ENCODE data around the gene C10orf67. TPM values are rescaled to one million over a fixed set of nuclear protein-coding genes. Genes with fewer than 3 reads are reported as not detected.
"Not testable (repeated sequence)": the region's sequence is repeated elsewhere in the genome, so short reads cannot be mapped to it uniquely, and the experiment has no call there.

The C10orf67 gene
- total RNA-seq, 1 experiment from 2014 or later = 0.21 TPM

- Mint-ChIP-seq H3K9me3 (ENCODE audit: unreplicated experiment) (no peaks in the 10 kb centered on the region), H3K27me3 (ENCODE audit: insufficient read depth, unreplicated experiment) (peaks cover 71% of the 10 kb centered on the region), H3K4me1 (ENCODE audit: insufficient read depth, unreplicated experiment) (no peaks in the 10 kb centered on the region), H3K27ac (ENCODE audit: low read depth, unreplicated experiment) (no peak overlapping the region), H3K4me3 (ENCODE audit: unreplicated experiment) (no peak overlapping the region), H3K36me3 (ENCODE audit: insufficient read depth, unreplicated experiment) (no peaks in the 10 kb centered on the region)
- intact Hi-C loops (cut with micrococcal nuclease) = no loop called here
- no TSS peak for BruUV-seq (replicated peaks)
- DNase-seq (ENCODE audit: unreplicated experiment) = no peak
- TF ChIP-seq CTCF (IDR thresholded peaks at IDR 0.05; ENCODE audit: unreplicated experiment) = no peak
- ChIA-PET POLR2A (no interaction called here), CTCF (interaction anchor here (1.3 kb wide), 1 partner anchor 31 kb away, joined by 6 read pairs; no protein-coding TSS in a partner anchor)
Measured at GRCh38 chr10:23262928-23263327, 81.7 kb downstream of the C10orf67 start.

GRCh38 chr10:23258516-23258915 is 86.1 kb downstream of the C10orf67 start:
- intact Hi-C loops (cut with micrococcal nuclease) = no loop called here
- ChIA-PET CTCF (interaction anchor here (0.6 kb wide), 1 partner anchor 270 kb away, joined by 3 read pairs; no protein-coding TSS in a partner anchor), POLR2A (no interaction called here)
- Mint-ChIP-seq H3K36me3 (ENCODE audit: insufficient read depth, unreplicated experiment) (no peaks in the 10 kb centered on the region), H3K9me3 (ENCODE audit: unreplicated experiment) (no peaks in the 10 kb centered on the region), H3K4me3 (ENCODE audit: unreplicated experiment) (no peak overlapping the region), H3K27ac (ENCODE audit: low read depth, unreplicated experiment) (no peak overlapping the region), H3K27me3 (ENCODE audit: insufficient read depth, unreplicated experiment) (peaks cover 65% of the 10 kb centered on the region), H3K4me1 (ENCODE audit: insufficient read depth, unreplicated experiment) (no peaks in the 10 kb centered on the region)
- no peak for DNase-seq (ENCODE audit: unreplicated experiment)
- TF ChIP-seq CTCF (IDR thresholded peaks at IDR 0.05; ENCODE audit: unreplicated experiment) = no peak
- no TSS peak for BruUV-seq (replicated peaks)

GRCh38 chr10:23253780-23254179 is 90.8 kb downstream of the C10orf67 start:
- CTCF ChIA-PET = interaction anchor here (0.6 kb wide), 1 partner anchor 16 kb away, joined by 3 read pairs; no protein-coding TSS in a partner anchor
- Mint-ChIP-seq H3K27me3 (ENCODE audit: insufficient read depth, unreplicated experiment) (peaks cover 66% of the 10 kb centered on the region), H3K4me1 (ENCODE audit: insufficient read depth, unreplicated experiment) (no peaks in the 10 kb centered on the region), H3K4me3 (ENCODE audit: unreplicated experiment) (no peak overlapping the region), H3K9me3 (ENCODE audit: unreplicated experiment) (no peaks in the 10 kb centered on the region), H3K36me3 (ENCODE audit: insufficient read depth, unreplicated experiment) (no peaks in the 10 kb centered on the region), H3K27ac (ENCODE audit: low read depth, unreplicated experiment) (no peak overlapping the region)
- POLR2A ChIA-PET = interaction anchor here (2.1 kb wide), 1 partner anchor 39 kb away, joined by 5 read pairs; no protein-coding TSS in a partner anchor
- DNase-seq (ENCODE audit: unreplicated experiment) = no peak
- no TSS peak for BruUV-seq (replicated peaks)
- intact Hi-C loops (cut with micrococcal nuclease) = no loop called here
- no peak for TF ChIP-seq CTCF (IDR thresholded peaks at IDR 0.05; ENCODE audit: unreplicated experiment)

- intact Hi-C loops (cut with micrococcal nuclease); H3K4me1 Mint-ChIP-seq (ENCODE audit: insufficient read depth, unreplicated experiment); H3K4me3 Mint-ChIP-seq (ENCODE audit: unreplicated experiment); BruUV-seq (replicated peaks); CTCF ChIA-PET; DNase-seq (ENCODE audit: unreplicated experiment); H3K27ac Mint-ChIP-seq (ENCODE audit: low read depth, unreplicated experiment); H3K36me3 Mint-ChIP-seq (ENCODE audit: insufficient read depth, unreplicated experiment); H3K9me3 Mint-ChIP-seq (ENCODE audit: unreplicated experiment): not testable (repeated sequence)
- H3K27me3 Mint-ChIP-seq (ENCODE audit: insufficient read depth, unreplicated experiment) = peaks cover 66% of the 10 kb centered on the region
- POLR2A ChIA-PET = interaction anchor here (2.1 kb wide), 1 partner anchor 40 kb away, joined by 5 read pairs; no protein-coding TSS in a partner anchor
Measured at GRCh38 chr10:23252859-23253258, 91.7 kb downstream of the C10orf67 start.

GRCh38 chr10:23241779-23242178 is 102.8 kb downstream of the C10orf67 start:
- BruUV-seq (replicated peaks); H3K4me1 Mint-ChIP-seq (ENCODE audit: insufficient read depth, unreplicated experiment); intact Hi-C loops (cut with micrococcal nuclease); H3K4me3 Mint-ChIP-seq (ENCODE audit: unreplicated experiment); H3K9me3 Mint-ChIP-seq (ENCODE audit: unreplicated experiment); CTCF ChIA-PET; DNase-seq (ENCODE audit: unreplicated experiment); H3K36me3 Mint-ChIP-seq (ENCODE audit: insufficient read depth, unreplicated experiment); H3K27ac Mint-ChIP-seq (ENCODE audit: low read depth, unreplicated experiment): not testable (repeated sequence)
- H3K27me3 Mint-ChIP-seq (ENCODE audit: insufficient read depth, unreplicated experiment) = peaks cover 19% of the 10 kb centered on the region
- POLR2A ChIA-PET = interaction anchor here (0.6 kb wide), 1 partner anchor 26 kb away, joined by 3 read pairs; no protein-coding TSS in a partner anchor
